HG03565 (cell line): ENCODE data around the gene SMIM8.

Experiments
- ATAC-seq: cut with Tn5 transposase; IDR thresholded peaks from one replicate; pipeline ENCODE4 v1.9.1; 2021; ENCODE audit warnings: mild to moderate bottlenecking, moderate library complexity; ENCODE audit not compliant: unreplicated experiment

Gene SMIM8

GRCh38 chr6:87382861-87383260 lies 60.5 kb downstream of the SMIM8 start:
- no peak for ATAC-seq

DNA sequence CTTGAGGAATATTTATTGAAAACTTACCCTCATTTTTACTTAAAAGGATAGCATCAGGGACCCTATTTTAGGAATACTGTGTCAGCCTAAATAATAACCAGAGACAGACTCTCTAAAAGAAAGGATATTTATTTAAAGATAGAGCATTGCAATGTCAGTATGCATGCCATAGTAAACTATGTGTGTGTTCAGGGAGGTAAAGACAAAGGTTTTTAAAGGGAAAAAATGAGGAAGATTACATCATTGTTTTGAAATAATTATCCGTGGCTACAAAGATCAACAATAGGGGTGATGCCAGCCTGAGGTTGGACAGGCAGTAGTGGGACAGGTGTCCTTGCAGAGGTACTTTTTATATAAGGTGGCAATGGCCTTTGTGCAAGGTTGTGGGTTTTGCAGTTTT lies 61.6 kb downstream of the SMIM8 start:
- no peak for ATAC-seq

DNA sequence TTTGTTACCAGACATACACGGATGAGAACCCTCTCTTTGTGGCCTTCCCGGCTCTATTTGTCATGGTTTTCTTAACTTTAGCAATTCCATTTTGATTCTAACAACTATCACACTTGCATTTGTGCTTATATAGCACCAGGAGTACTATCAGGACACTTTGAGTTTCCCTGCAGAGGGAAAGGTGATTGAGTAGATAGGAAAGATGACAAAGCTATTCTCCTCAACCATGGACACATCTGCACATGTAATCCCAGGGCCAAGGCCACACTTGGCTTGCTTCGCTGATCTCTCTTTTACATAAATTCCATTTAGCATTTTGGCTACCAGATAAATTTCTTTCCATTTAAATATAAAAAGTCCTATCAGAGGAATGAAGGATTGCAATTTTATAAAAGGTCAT lies 62.1 kb downstream of the SMIM8 start:
- ATAC-seq, result no peak

DNA sequence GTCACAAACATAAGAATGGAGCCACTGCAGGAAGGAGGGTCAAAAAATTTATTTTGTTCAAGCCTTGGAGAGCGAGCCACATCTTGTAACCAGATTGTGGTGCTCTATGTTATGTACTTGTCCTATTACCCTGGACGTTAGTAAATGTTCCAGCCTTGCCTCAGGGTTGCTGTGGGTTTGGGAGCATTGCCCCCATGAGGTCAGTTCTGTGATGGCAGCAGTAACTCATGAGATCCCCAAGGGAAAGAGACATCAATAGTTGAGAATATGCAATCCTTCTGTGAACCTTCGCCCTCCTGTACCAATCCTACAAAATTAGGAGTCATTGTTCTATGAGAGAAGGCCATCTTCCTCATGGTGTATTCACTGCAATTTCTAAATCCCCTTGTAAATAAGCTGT lies 68.9 kb downstream of the SMIM8 start:
- ATAC-seq, result no peak
